NCI-H1930 (cell line): Measurements from ENCODE around the gene PAF1.
A peak's percentile ranks its signal among the peaks of the same experiment; 100 is the strongest.

Experiments
- DNase-seq, 2 experiments: peaks; one replicate each; lab custom pipeline; 2025; lab: John Stamatoyannopoulos, UW

The PAF1 gene

DNA sequence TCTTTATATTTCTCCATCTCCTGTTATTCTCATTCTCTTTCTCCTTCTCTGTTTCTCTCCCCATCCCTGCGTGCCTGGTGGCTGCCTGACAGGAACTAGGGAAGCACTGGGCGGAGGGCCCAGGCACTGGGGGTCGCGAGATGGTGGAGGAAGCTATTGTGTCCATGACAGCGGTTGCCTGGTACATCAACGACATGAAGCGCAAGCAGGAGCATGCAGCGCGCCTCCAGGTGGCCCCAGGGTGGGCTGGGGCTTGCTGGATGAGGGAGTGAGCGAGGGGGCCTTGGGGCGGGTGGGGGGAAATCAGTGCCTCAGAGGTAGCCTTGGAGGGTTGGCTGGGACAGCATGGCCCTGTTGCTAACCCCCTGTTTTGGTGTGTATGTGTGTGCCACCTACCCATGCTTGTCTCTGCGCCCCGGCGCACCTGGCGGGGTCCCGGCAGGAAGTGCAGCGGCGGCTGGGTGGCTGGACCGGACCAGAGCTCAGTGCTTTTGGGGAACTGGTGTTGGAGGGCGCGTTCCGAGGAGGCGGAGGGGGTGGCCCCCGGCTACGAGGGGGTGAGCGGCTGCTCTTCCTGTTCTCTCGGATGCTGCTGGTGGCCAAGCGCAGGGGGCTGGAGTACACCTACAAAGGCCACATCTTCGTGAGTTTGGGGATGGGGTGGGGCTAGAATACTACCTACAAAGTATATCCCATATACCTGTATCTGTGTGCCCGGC lies 26.7 kb upstream of the PAF1 start:
- no peak for DNase-seq

DNA sequence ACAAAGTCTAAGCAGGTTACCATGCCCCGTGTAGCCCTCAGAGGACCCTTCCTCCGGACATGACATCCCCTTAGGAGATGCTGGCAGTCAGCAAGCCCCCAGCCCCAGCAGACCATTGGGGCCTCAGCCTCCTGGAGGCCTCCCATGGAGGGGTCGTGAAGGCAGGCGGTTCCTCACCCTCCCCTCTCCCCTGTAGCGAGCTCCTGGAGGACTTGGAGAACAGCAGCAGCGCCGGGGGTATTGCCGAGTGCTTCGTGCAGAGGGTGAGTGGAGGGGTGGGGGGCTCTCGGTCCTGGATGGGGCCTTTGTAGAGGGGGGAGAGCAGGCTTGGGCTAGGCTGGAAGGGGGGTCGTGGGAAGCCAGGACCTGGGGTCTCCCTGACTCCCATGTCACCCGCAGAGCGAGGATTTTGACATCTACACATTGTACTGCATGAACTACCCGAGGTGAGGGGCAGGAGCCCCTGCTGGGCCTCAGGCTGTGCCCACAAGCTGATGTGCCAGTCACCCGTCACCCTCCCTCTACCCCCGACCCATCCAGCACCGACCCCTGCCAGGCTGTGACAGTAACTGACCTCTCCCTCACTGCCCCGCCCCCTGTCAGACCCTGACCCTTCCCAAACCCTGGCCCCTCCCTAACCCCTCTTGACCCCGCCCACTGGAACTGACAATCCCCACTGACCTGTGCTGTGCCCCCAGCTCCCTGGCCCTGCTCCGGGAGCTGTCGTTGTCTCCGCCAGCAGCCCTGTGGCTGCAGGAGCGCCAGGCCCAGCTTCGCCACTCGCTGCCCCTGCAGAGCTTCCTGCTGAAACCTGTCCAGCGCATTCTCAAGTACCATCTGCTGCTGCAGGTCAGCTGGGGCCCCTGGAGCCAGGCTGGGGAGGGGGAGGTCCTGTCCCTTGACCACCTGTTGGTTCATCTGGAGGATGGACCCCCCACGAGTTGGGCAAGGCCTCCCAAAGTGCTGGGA lies 25.5 kb upstream of the PAF1 start:
- no peak for DNase-seq

DNA sequence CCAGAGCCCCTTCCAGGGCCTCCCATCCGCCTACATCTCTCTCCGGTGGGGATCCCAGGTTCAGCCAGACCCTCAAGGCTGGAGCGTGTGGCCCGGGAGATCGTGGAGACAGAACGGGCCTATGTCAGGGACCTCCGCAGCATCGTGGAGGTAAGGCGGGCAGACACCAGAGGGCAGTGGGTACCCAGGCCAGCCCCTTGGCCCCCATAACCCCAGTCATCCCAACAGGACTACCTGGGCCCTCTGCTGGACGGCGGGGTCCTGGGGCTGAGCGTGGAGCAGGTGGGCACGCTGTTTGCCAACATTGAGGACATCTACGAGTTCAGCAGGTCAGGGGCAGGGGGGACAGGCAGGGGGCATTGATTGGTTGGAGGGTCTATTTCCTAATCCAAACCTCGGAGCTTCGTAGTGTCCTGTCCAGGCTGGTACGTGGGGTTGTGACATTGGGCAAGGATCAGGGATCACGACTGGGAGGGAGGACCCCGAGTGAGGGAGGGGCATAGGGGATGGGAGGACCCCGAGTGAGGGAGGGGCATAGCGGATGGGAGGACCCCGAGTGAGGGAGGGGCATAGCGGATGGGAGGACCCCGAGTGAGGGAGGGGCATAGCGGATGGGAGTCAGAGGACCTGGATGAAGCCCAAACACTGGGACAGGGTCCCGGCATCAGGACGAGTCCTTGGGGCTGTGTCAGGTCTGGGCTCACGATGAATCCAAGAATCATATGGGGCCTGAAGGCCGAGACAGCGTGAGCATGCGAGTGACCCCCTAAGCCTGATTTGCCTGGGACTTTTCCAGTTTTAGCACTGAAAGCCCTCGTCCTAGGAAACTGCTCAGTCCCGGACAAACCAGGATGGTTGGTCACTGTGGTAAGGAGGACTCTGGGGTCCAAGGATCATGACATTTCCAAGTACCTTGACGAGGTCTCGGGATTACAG lies 24.5 kb upstream of the PAF1 start:
- no peak for DNase-seq

DNA sequence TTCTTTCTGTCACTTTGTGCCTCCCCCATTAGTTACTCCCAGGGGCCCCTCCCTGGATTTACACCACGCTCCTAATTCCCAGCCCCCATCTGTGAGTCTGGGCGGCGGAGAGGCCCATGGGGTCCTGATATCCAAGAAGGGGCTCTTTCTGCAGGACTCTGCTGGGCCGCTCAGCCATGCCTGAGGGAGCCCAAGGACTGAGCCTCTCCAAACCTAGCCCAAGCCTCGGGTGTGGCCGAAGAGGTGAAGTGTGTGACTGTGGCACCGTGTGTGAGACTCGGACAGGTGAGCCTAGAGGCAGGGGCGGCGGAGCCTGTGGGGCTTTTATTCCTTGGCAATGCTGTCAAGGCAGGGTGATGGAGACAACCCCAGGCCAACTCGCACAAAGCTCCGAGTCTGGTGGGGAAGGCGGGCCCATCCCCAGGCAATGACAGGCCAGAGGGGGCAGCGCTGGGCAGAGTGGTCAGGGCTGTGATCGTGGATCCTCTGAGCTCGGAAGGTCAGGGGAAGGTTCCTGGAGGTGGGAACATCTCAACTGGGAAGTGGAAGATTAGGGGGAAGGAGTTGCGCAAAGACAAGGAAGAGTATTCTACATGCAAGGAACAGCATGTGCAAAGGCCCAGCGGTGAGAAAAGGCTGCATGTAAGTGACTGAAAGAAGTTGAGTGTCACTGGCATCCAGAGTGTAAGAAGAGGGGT lies 23.2 kb upstream of the PAF1 start:
- DNase-seq = peak in 1 of 2 experiments; percentile 41

DNA sequence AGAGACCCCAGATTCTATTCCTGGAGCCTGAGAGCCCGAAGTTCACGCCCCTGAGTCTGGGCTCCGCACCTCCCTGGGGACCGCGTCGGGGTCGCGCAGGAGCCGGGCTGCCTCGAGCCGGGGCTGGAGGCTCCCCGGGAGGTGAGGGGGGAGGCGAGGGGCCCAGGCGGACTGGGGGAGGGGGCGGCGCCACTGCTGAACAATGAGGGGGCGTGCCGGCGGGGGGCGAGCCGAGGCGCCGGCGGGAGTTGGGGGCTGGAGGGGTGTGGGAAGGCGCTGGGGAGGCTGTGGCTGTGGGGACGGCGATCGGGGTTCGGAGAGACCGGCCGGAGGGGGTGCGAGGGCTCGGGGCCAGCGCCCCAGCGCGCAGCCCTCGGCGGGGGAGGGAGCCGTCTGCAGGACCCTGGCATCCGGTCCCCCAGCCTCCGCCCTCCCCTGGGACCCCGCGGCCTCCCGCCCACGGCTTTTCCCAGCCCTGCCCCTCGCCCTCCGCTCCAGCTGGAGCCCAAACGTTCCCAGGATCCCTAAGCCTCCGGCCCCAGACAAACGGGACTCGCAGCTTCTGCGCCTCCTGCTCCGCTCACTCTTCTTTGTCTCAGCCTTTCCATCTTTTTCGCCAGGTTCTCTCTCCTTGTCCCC lies 22.5 kb upstream of the PAF1 start:
- DNase-seq = peak; percentile 51 to 60

DNA sequence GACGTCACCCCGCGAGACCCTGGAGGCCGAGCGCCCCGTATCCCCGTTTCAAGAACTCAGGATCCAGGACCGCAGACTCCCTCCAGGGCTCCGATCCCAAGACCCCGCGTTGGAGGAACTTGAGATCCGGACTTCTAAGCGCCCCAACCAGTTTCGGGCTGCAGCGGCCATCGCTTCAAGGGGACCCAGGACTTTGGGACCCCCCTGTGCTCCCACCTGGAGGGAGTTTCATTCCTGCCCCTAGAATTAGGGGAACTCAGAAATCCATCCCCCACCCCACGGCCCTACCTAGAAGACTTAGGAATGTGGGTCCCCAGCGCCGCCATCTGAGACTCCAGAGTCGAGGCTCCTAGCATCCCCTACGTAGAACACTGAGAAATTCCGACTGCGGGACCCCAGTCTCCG lies 22.0 kb upstream of the PAF1 start:
- no peak for DNase-seq

DNA sequence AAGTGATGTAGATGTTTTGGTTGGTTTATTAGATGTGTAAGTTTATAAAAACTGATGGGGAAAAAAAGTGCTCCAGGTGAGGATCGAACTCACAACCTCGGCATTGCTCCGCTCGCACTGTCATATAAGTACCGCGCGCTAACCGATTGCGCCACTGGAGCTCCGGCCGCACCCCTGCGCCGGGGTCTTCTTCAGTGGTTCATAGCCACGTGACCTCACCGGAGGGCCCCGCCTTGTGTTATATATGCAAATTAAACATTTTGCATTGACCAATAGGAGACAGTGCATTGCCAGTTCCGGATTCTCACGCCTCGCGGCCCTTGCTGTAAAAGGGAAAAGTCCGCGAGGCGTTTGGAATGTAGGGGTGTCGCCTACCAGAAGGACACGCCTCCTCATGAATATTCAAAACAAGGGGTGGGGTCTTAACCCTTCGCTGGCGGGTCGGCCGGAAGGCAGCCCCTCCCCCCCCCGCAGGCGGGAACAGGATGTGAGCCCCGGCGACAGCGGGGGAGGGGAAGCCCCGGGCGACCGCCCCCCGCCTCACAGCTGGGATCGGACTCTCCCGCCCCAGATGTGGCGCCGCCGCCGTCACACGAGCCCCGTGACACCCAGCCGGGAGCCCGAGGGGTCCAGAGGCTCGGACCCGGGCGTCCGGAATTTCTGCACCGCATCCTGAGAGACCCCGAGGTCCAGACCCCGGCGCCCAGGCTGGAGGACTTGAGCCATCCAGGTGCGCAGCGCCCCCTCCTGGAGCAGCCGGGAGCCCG lies 21.4 kb upstream of the PAF1 start, which contains the start of gene PLEKHG2:
PLEKHG2 (plus strand) TSS at position 570 of the 767 bp plus-strand sequence. CDS start 1,418 bp downstream, outside the sequence.
- peak; percentile 98 to 100 for DNase-seq

DNA sequence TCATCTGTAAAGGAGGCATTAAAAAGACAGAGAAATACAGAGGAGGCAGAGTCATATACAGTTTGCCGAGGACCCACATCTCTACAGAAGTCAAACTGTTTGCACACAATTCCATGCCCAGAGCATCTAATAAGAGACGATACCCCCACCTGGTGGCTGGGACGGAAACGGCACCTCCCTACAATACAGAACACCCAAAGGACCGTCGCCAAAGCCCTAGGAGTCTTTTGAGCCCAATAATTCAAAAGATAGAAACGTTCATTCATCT lies 20.9 kb upstream of the PAF1 start:
- peak; percentile 85 to 89 for DNase-seq

DNA sequence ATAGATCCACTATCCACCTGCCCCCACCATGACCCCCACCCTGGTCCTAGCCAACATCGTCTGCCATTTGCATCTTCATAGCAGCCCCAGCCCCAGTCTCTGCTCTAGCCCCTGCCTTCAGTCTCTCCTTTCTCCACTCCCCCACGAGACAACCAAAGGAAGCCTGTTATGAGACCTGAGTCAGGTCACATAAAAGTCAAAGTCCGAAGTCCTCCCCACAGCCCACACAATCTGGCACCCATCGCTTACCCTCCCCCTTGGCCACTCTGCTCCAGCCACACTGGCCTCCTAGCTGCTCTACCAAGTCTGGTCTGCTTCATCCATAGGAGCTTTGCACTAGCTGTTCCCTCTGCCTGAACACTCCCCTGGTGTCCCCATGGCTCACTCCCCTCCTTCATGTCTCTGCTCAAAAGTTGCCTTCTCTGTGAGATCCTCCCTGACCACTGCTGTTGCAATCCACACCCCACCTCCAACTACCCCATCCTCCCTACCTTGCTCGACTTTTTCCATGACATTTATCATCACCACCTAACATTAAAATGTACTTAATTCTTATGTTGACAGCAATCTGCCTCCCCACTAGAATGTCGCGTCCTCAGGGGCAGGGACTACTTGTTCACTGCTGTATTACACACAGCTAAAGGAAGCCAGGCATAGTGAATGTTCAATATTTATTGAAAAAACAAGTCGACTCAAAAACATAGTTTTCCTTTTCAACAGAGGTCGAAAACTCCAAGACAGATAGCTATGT lies 20.4 kb upstream of the PAF1 start:
- no peak for DNase-seq

DNA sequence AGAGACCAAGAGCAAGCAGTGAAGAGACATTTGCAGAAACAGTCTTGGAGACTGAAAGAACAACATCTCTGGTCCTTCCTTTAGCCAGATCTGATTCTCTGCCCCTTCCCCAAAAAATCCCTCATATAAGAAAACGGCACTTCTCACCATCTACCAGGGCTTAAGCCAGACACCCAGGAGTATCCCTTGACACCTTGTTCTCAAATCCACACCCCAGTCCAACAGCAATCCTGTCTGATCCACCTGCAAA lies 19.9 kb upstream of the PAF1 start:
- DNase-seq = no peak

DNA sequence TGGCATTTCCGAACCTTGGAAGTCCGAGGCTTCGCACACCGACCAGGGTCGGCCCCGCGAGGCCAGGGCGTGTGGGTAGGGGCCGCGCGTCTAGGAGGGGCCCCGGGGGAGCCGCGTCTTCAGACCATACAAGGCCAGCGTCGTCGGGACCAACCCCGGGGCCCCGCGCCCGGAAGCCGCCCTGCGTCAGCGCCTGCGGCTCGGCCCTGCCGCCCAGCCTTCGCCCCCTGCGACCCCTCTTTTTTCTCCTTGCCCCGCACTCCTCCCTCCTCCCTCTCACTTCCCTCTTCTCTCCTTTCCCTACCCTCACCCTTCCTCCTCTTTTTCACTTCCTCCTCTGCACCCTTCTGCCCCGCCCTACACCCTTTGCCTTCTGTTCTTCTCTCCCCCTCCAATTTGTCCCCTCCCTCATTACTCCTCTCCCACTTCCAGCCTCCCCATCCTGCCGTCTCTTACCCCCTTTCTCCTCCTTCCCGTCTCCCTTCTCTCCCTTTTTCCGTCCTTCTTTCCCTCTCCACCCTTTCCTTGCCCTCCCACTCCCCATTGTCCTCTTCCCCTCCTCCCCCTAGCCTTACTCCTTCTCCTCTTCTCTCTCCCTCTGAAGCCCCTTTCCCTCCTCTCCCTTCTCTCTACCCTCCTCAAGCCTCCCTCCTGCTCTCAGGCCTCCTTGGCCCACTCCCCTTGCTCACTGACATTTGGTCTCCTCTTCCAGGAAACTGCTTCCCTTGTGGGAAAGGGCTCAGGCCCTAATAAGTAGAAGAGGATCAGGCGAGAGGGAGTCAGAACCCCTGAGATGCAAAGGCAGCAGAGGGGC lies 19.3 kb upstream of the PAF1 start:
- DNase-seq = no peak

DNA sequence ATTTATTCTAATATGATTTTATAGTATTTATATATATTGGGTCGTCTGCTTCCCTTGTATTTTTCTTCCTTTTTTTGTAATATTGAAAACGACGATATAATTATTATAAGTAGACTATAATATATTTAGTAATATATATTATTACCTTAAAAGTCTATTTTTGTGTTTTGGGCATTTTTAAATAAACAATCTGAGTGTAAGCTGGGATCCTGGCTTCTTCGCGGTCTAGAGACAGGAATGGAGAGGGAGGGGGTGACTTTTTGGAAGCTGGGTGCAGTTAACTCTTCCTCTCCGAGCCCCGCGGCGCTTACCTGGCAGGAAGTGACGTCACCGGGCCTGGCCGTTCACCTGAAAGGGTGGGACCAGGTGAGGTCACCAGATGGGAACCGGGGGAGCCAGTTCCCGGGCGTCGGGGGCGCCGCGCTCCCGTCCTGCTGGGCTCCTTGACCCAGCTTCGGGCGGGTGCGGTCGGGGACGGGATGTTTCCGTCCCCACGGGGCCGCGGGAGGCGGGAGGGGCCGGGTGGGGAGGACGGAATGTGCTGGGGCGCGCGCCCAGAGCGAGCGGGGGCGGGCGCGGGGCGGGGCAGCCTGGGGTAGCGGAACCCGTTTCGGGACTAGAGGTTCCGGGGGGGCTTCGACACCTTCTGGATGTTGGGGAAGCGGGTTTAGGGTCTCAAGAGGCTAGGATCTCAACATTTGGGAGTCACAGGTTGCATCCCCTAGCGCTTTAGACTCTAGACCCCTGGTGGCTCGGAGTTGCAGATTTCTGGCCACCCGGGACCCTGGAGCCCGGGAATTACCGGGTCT lies 18.5 kb upstream of the PAF1 start:
- peak; percentile 87 to 92 for DNase-seq

DNA sequence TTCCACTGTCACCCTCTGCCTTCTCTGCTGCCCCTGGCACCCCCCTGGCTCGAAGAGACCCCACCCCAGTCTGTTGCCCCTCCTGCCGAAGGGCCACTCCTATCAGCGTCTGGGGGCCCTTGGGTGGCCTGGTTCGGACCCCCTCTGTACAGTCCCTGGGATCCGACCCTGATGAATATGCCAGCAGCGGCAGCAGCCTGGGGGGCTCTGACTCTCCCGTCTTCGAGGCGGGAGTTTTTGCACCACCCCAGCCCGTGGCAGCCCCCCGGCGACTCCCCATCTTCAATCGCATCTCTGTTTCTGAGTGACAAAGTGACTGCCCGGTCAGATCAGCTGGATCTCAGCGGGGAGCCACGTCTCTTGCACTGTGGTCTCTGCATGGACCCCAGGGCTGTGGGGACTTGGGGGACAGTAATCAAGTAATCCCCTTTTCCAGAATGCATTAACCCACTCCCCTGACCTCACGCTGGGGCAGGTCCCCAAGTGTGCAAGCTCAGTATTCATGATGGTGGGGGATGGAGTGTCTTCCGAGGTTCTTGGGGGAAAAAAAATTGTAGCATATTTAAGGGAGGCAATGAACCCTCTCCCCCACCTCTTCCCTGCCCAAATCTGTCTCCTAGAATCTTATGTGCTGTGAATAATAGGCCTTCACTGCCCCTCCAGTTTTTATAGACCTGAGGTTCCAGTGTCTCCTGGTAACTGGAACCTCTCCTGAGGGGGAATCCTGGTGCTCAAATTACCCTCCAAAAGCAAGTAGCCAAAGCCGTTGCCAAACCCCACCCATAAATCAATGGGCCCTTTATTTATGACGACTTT lies 17.7 kb upstream of the PAF1 start:
- no peak for DNase-seq

DNA sequence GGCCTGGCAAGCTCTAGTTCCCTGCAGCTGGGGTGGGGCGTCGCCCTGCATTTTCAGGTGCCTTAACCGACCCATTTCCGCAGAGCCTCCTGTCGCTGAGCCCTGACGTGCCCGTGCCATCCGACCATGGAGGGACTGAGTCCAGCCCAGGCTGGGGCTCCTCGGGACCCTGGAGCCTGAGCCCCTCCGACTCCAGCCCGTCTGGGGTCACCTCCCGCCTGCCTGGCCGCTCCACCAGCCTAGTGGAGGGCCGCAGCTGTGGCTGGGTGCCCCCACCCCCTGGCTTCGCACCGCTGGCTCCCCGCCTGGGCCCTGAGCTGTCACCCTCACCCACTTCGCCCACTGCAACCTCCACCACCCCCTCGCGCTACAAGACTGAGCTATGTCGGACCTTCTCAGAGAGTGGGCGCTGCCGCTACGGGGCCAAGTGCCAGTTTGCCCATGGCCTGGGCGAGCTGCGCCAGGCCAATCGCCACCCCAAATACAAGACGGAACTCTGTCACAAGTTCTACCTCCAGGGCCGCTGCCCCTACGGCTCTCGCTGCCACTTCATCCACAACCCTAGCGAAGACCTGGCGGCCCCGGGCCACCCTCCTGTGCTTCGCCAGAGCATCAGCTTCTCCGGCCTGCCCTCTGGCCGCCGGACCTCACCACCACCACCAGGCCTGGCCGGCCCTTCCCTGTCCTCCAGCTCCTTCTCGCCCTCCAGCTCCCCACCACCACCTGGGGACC lies 16.9 kb upstream of the PAF1 start:
- no peak for DNase-seq

DNA sequence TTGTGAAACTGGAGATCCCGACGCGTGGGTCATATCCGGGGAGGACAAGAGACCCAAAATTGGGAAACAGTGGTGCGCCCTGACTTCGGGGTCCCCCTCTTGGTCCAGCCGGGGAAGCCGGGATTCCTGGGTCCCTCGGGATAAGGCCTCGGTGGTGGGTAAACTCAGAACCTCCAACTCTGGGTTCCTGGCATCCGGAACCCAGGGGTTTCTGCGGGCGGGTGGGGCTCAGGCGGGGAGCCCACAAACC lies 16.4 kb upstream of the PAF1 start:
- DNase-seq = no peak

DNA sequence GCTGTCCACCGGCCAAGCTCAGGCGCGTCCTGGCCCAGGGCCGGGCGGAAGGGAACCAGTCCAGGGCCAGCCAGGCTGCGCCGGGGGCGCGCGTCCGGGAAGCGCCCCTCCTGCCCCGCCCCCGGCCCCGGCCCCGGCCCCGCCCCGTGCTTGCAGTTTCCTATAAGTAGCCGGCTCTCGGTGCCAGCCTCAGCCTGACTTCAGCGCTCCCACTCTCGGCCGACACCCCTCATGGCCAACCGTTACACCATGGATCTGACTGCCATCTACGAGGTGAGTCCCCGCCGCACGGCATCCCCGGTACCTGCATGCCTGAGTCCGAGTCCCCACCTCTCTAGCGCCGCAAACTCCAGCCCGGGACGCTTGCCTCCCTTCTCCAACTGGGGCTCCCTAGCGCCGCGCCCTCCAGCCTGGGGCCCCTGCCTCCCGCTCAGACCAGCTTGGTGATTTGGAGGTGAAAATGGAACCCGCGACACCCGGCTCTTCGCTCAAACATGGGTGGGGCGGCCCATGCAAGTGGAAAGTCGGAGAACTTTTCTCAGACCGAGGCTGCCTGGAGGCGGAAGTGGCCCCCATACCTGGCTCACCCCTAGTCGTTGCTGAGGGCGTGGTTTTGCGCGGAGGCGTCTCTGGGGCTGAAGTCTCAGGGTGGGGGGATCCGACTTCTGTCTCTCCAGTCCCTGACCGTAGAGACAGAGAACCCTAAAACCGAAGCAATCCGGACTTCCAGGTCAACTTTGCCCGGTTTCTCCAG lies 15.9 kb upstream of the PAF1 start, which contains the start of gene ZFP36:
ZFP36 (plus strand) TSS at position 192 of the 754 bp plus-strand sequence; CDS start at position 250, 58 bp downstream.
- peak; percentile 56 to 68 for DNase-seq
